ENCODE data around the gene ZMIZ1.
A peak's percentile ranks its signal among the peaks of the same experiment; 100 is the strongest.

Gene ZMIZ1

DNA sequence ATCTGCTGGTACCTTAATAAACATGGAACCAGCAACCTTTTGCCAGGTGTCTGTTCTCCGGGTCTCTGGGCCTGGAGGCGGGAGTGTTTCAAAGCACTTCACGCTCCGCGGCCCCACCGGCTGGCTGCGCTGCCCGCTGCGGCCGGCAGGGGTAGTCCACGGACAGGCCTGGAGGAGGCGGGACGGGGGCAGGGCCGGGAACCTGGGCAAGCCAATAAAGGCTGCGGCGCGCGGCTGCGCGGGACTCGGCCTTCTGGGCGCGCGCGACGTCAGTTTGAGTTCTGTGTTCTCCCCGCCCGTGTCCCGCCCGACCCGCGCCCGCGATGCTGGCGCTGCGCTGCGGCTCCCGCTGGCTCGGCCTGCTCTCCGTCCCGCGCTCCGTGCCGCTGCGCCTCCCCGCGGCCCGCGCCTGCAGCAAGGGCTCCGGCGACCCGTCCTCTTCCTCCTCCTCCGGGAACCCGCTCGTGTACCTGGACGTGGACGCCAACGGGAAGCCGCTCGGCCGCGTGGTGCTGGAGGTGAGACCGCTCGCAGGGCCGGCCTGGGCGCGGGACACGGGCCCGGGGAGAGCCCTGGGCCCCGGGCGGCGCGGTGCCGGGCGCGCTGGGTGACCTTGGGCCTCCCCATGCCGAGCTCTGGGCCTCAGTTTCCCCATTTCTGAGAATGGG is 278.6 kb downstream of the ZMIZ1 start, which contains the start of gene PPIF:
Gene PPIF, plus strand, starts transcription at position 244 of the 668 bp plus-strand sequence. Its CDS starts 80 bp downstream, at position 324.
- CTCF ChIA-PET = interaction anchor here (0.9 to 5.5 kb wide), 12 partner anchors 9 to 46 kb away, joined by 3 to 46 read pairs (median 5); no protein-coding TSS in a partner anchor
- H3K4me1 ChIP-seq (ENCODE audit: control extremely low read depth in 1 of 4, control insufficient read depth in 4 of 4, insufficient read depth in 4 of 4, low read length in 3 of 4) = peaks cover 5 to 67% (median 23%) of the 10 kb centered on the region in 4 experiments
- H3K27ac ChIP-seq (ENCODE audit: insufficient read depth in 1 of 2, low read depth in 1 of 2, low read length in 2 of 2, poor library complexity in 1 of 2, severe bottlenecking in 2 of 2) = peak within 1 kb of the TSS; percentile 40 to 73
- no peaks in the 10 kb centered on the region for H3K9me3 ChIP-seq (ENCODE audit: control extremely low read depth in 1 of 5, control insufficient read depth in 4 of 5, insufficient read depth in 2 of 5, low read depth in 1 of 5, low read length in 4 of 5)
- POLR2A ChIA-PET = interaction anchor here (0.7 to 0.9 kb wide), 2 partner anchors 25 to 30 kb away, joined by 3 to 7 read pairs; no protein-coding TSS in a partner anchor
- 1% methylated on average over 57 of the region's 77 CpGs for WGBS (ENCODE audit: insufficient coverage)
- DNase-seq = peak; percentile 92 to 93 (median 93)
- no peaks in the 10 kb centered on the region for H3K27me3 ChIP-seq (replicated peaks in 2 of 5; ENCODE audit: control insufficient read depth in 4 of 5, insufficient read depth in 5 of 5, low read length in 4 of 5)
- peaks cover 9 to 43% (median 32%) of the 10 kb centered on the region in 4 experiments for H3K36me3 ChIP-seq (ENCODE audit: control insufficient read depth in 4 of 4, insufficient read depth in 4 of 4, low read length in 3 of 4)
- peak within 1 kb of the TSS; percentile 25 to 87 (median 69) for H3K4me3 ChIP-seq (ENCODE audit: control insufficient read depth in 1 of 7, extremely low read depth in 1 of 7, insufficient read depth in 4 of 7, low read depth in 2 of 7, low read length in 6 of 7)

DNA sequence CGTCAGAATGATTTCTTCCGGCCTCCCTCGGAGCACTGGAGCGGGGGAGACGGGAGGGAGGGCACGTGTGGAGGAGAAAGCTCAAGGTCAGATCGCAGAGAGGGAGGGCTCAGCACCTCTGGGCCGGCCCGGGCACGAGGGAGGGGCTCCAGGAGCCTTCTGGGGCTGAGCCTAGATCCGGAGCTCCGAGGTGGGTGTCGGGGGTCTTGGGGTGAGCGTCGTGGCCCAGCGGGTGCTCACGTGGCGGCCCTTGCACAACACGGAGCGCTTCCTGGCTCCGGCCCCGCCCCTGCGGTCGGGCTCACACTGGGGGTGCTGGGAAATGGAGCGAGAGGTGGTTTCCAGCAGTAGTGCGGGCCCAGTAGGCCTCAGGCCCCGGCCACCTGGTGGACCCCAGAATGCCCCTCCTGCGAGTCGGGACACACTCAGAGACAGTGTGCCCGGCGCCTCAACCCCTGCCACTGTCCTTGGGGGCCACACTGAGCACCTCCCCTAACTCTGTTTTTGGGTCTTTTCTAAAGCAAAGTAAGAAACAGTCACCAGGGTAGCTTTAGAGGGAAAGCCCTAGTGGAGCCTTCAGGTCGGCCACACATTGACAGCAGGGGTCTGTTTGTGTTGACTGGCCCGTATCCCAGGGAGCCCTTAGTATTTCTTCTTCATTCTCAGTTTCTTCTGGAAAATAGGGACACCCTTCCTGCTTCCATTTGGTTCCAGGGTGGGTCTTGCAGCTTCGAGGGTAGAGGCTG is 279.3 kb downstream of the ZMIZ1 start:
- no peaks in the 10 kb centered on the region for H3K27me3 ChIP-seq (replicated peaks in 2 of 5; ENCODE audit: control insufficient read depth in 4 of 5, insufficient read depth in 5 of 5, low read length in 4 of 5)
- peak overlapping the region; percentile 40 to 73 for H3K27ac ChIP-seq (ENCODE audit: insufficient read depth in 1 of 2, low read depth in 1 of 2, low read length in 2 of 2, poor library complexity in 1 of 2, severe bottlenecking in 2 of 2)
- H3K4me3 ChIP-seq (ENCODE audit: control insufficient read depth in 1 of 7, extremely low read depth in 1 of 7, insufficient read depth in 4 of 7, low read depth in 2 of 7, low read length in 6 of 7) = peak overlapping the region; percentile 25 to 87 (median 69)
- 13% methylated on average over 33 of the region's 34 CpGs for WGBS (ENCODE audit: insufficient coverage)
- no peaks in the 10 kb centered on the region for H3K9me3 ChIP-seq (ENCODE audit: control extremely low read depth in 1 of 5, control insufficient read depth in 4 of 5, insufficient read depth in 2 of 5, low read depth in 1 of 5, low read length in 4 of 5)
- H3K36me3 ChIP-seq (ENCODE audit: control insufficient read depth in 4 of 4, insufficient read depth in 4 of 4, low read length in 3 of 4) = peaks cover 12 to 50% (median 39%) of the 10 kb centered on the region in 4 experiments
- ChIA-PET POLR2A (interaction anchor here (0.7 to 1.3 kb wide), 3 partner anchors 26 to 106 kb away, joined by 3 to 7 read pairs (median 3); no protein-coding TSS in a partner anchor), CTCF (interaction anchor here (0.9 to 5.5 kb wide), 8 partner anchors 9 to 45 kb away, joined by 3 to 46 read pairs (median 5); no protein-coding TSS in a partner anchor)
- DNase-seq = peak; percentile 43 to 86 (median 84)
- peaks cover 5 to 74% (median 23%) of the 10 kb centered on the region in 4 experiments for H3K4me1 ChIP-seq (ENCODE audit: control extremely low read depth in 1 of 4, control insufficient read depth in 4 of 4, insufficient read depth in 4 of 4, low read length in 3 of 4)

DNA sequence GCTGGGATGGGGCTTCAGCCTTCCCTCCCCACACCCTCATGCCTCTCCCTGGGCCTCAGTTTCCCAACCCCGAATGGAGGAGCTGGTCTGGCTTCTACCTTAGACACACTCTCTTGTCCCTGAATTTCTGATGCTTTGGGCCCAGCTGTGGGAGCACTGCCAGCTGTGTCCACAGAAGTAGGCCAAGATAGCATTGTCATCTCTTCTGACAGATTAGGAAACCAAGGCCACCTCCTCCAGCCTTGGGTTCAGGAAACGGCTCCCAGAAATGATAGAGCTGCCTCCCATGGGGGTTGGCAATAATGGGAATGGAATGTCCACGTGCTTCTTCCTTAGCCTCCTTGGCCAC is 279.8 kb downstream of the ZMIZ1 start:
- peak overlapping the region in 1 of 2 experiments; percentile 73 for H3K27ac ChIP-seq (ENCODE audit: insufficient read depth in 1 of 2, low read depth in 1 of 2, low read length in 2 of 2, poor library complexity in 1 of 2, severe bottlenecking in 2 of 2)
- no peaks in the 10 kb centered on the region for H3K27me3 ChIP-seq (replicated peaks in 2 of 5; ENCODE audit: control insufficient read depth in 4 of 5, insufficient read depth in 5 of 5, low read length in 4 of 5)
- peak overlapping the region in 5 of 7 experiments; percentile 55 to 87 (median 74) for H3K4me3 ChIP-seq (ENCODE audit: control insufficient read depth in 1 of 7, extremely low read depth in 1 of 7, insufficient read depth in 4 of 7, low read depth in 2 of 7, low read length in 6 of 7)
- peaks cover 8 to 80% (median 23%) of the 10 kb centered on the region in 4 experiments for H3K4me1 ChIP-seq (ENCODE audit: control extremely low read depth in 1 of 4, control insufficient read depth in 4 of 4, insufficient read depth in 4 of 4, low read length in 3 of 4)
- H3K36me3 ChIP-seq (ENCODE audit: control insufficient read depth in 4 of 4, insufficient read depth in 4 of 4, low read length in 3 of 4) = peaks cover 12 to 55% (median 45%) of the 10 kb centered on the region in 4 experiments
- WGBS (ENCODE audit: insufficient coverage) = 100% methylated on average over 1 of the region's 3 CpGs
- no peak for DNase-seq
- ChIA-PET POLR2A (interaction anchor here (1.3 kb wide), 1 partner anchor 107 kb away, joined by 3 read pairs; no protein-coding TSS in a partner anchor), CTCF (interaction anchor here (0.9 to 5.5 kb wide), 6 partner anchors 11 to 46 kb away, joined by 3 to 46 read pairs (median 4); no protein-coding TSS in a partner anchor)
- H3K9me3 ChIP-seq (ENCODE audit: control extremely low read depth in 1 of 5, control insufficient read depth in 4 of 5, insufficient read depth in 2 of 5, low read depth in 1 of 5, low read length in 4 of 5) = no peaks in the 10 kb centered on the region

DNA sequence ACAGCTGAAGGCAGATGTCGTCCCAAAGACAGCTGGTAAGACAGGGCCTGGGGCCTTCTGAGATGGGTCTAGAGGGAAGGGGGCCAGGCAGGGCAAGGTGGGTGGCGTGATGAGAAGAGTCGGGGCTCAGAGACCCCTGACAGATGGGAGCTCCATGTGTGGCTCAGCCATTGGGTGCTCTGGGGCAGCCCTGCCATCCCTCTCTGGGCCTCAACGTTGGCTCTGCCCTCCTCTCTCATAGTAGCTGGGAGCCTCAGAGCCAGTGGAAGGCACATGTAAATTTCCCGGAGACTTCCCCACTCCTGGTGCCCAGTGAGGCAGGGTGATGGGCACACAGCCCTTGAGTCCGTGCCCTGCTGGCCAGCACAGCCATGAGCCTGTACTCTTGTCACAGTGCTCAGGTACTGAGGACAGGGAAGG is 280.3 kb downstream of the ZMIZ1 start:
- POLR2A ChIA-PET = interaction anchor here (1.3 kb wide), 1 partner anchor 107 kb away, joined by 3 read pairs; no protein-coding TSS in a partner anchor
- Histone ChIP-seq H3K36me3 (ENCODE audit: control insufficient read depth in 4 of 4, insufficient read depth in 4 of 4, low read length in 3 of 4) (peaks cover 12 to 60% (median 49%) of the 10 kb centered on the region in 4 experiments), H3K9me3 (ENCODE audit: control extremely low read depth in 1 of 5, control insufficient read depth in 4 of 5, insufficient read depth in 2 of 5, low read depth in 1 of 5, low read length in 4 of 5) (no peaks in the 10 kb centered on the region), H3K4me3 (ENCODE audit: control insufficient read depth in 1 of 7, extremely low read depth in 1 of 7, insufficient read depth in 4 of 7, low read depth in 2 of 7, low read length in 6 of 7) (peak overlapping the region in 2 of 7 experiments; percentile 19 to 87), H3K4me1 (ENCODE audit: control extremely low read depth in 1 of 4, control insufficient read depth in 4 of 4, insufficient read depth in 4 of 4, low read length in 3 of 4) (peaks cover 9 to 84% (median 23%) of the 10 kb centered on the region in 4 experiments), H3K27ac (ENCODE audit: insufficient read depth in 1 of 2, low read depth in 1 of 2, low read length in 2 of 2, poor library complexity in 1 of 2, severe bottlenecking in 2 of 2) (peak overlapping the region in 1 of 2 experiments; percentile 73), H3K27me3 (replicated peaks in 2 of 5; ENCODE audit: control insufficient read depth in 4 of 5, insufficient read depth in 5 of 5, low read length in 4 of 5) (no peaks in the 10 kb centered on the region)
- 98% methylated on average over 4 of the region's 6 CpGs for WGBS (ENCODE audit: insufficient coverage)
- DNase-seq = no peak
- CTCF ChIA-PET = interaction anchor here (0.9 to 5.5 kb wide), 6 partner anchors 11 to 26 kb away, joined by 3 to 46 read pairs (median 4); no protein-coding TSS in a partner anchor

DNA sequence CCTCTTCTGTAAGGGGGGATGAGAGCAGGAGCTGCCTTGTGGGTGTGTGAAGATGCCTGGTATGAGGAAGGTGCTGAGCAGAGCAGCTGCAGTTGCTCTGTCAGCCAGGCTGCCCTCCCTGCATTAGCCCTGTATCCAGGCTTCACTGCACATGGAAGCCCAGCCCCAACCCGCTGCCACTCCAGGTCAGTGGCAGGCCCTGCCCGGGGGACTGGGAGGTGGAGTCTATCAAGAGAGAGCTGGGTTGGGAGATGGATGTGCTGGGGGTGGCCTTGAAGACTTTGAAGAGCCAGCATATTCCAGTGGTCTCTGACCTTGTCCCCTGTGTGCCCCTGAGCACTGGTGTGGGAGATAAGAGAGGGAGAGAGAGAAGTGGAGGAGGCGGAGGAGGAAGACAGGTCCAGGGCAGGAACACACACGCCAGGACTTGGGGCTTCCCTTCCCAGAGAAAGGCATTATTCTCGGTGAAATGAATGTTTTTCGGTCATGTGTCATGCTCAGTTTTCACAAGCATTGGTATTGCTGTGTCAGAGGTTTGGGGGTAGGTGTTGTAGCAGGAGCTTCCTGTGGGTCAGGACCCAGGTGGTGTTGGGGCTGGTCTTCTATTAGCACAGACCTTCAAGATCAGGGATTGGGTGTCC is 281.1 kb downstream of the ZMIZ1 start:
- ChIA-PET CTCF (interaction anchor here (1.0 to 1.5 kb wide), 3 partner anchors 11 to 24 kb away, joined by 3 to 5 read pairs (median 3); no protein-coding TSS in a partner anchor), POLR2A (no interaction called here)

DNA sequence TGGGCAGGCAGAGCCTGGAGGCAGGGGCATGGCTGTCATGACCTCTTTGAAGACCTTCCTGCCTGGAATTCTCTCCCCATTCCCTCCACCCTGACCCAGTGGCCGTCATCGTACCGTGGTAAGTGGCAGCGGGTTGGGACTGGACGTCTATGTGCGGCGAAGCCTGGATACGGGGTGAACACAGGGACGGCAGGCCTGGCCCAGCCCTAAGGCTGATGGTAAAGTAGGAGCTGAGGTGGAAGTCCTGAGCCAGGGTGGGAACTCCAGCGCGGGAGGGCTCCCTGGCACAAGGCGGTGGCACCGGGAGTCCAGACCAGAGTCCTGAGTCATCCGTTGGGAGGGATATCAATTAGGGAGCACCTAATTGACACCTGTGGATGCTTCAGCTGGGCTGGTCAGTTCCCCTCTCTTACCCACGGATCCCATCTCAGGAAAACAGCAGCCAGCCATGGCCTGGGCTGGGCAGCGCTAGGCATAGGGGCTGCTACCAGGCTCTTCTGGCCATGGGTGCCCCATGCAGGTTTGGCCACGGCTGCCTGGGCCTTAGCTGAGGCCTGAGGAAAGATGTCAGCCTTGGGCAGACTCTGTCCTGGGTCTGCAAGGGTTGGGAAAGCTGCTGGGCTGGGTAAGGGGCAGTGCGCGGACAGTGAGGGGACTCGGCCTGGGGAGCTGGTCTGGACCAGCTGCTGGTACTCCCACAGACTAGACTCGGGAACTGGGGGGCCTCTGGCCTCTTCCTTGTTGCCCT is 281.8 kb downstream of the ZMIZ1 start:
- no peaks in the 10 kb centered on the region for H3K9me3 ChIP-seq (ENCODE audit: control extremely low read depth in 1 of 5, control insufficient read depth in 4 of 5, insufficient read depth in 2 of 5, low read depth in 1 of 5, low read length in 4 of 5)
- no peaks in the 10 kb centered on the region for H3K27me3 ChIP-seq (replicated peaks in 2 of 5; ENCODE audit: control insufficient read depth in 4 of 5, insufficient read depth in 5 of 5, low read length in 4 of 5)
- H3K4me1 ChIP-seq (ENCODE audit: control extremely low read depth in 1 of 4, control insufficient read depth in 4 of 4, insufficient read depth in 4 of 4, low read length in 3 of 4) = peaks cover 15 to 88% (median 25%) of the 10 kb centered on the region in 4 experiments
- H3K36me3 ChIP-seq (ENCODE audit: control insufficient read depth in 4 of 4, insufficient read depth in 4 of 4, low read length in 3 of 4) = peaks cover 14 to 75% (median 60%) of the 10 kb centered on the region in 4 experiments
- H3K4me3 ChIP-seq (ENCODE audit: control insufficient read depth in 1 of 7, extremely low read depth in 1 of 7, insufficient read depth in 4 of 7, low read depth in 2 of 7, low read length in 6 of 7) = peak overlapping the region in 1 of 7 experiments; percentile 87
- 97% methylated on average over 21 of the region's 21 CpGs for WGBS (ENCODE audit: insufficient coverage)
- POLR2A ChIA-PET = interaction anchor here (1.2 kb wide), 1 partner anchor 28 kb away, joined by 4 read pairs; no protein-coding TSS in a partner anchor
- CTCF ChIA-PET = interaction anchor here (1.0 to 1.5 kb wide), 2 partner anchors 11 to 23 kb away, joined by 3 to 5 read pairs; no protein-coding TSS in a partner anchor
- H3K27ac ChIP-seq (ENCODE audit: insufficient read depth in 1 of 2, low read depth in 1 of 2, low read length in 2 of 2, poor library complexity in 1 of 2, severe bottlenecking in 2 of 2) = no peak overlapping the region
- DNase-seq = no peak

More for the DNA sequence above, 281.1 kb downstream of the ZMIZ1 start:
- no peaks in the 10 kb centered on the region for H3K27me3 ChIP-seq (replicated peaks in 2 of 5; ENCODE audit: control insufficient read depth in 4 of 5, insufficient read depth in 5 of 5, low read length in 4 of 5)
- no peak overlapping the region for H3K27ac ChIP-seq (ENCODE audit: insufficient read depth in 1 of 2, low read depth in 1 of 2, low read length in 2 of 2, poor library complexity in 1 of 2, severe bottlenecking in 2 of 2)
- H3K36me3 ChIP-seq (ENCODE audit: control insufficient read depth in 4 of 4, insufficient read depth in 4 of 4, low read length in 3 of 4) = peaks cover 14 to 68% (median 57%) of the 10 kb centered on the region in 4 experiments
- H3K4me3 ChIP-seq (ENCODE audit: control insufficient read depth in 1 of 7, extremely low read depth in 1 of 7, insufficient read depth in 4 of 7, low read depth in 2 of 7, low read length in 6 of 7) = peak overlapping the region in 1 of 7 experiments; percentile 87
- 95% methylated on average over 6 of the region's 6 CpGs for WGBS (ENCODE audit: insufficient coverage)
- no peaks in the 10 kb centered on the region for H3K9me3 ChIP-seq (ENCODE audit: control extremely low read depth in 1 of 5, control insufficient read depth in 4 of 5, insufficient read depth in 2 of 5, low read depth in 1 of 5, low read length in 4 of 5)
- no peak for DNase-seq
- peaks cover 13 to 88% (median 23%) of the 10 kb centered on the region in 4 experiments for H3K4me1 ChIP-seq (ENCODE audit: control extremely low read depth in 1 of 4, control insufficient read depth in 4 of 4, insufficient read depth in 4 of 4, low read length in 3 of 4)

Data from common myeloid progenitor, CD34-positive (primary cell).